Measurements from ENCODE around the gene ARL15. TPM values are rescaled to one million over a fixed set of nuclear protein-coding genes. Genes with fewer than 3 reads are reported as not detected.

ARL15 gene
- total and polyA plus RNA-seq, 4 donors = 5.0 to 24.8 (median 13.3) TPM

DNA sequence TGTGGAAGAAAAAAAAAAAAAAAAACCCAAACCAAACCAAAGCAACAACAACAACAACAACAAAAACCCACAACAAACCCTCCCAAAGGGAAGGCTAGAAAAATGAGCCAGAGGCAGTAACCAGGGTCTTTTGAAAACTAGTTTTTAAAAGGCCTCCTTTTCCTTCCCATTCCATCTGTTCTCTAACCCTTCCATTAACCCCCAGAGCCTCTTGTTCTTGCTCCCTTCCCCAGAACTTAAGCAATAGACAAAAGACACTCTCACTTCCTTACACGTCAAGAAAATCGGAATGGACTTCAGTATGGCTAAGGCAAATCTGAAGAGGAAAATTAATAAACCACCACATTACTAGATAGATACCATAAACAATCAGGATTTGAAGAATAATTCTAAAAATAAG lies 292.8 kb downstream of the ARL15 start:
- no peak overlapping the region for H3K9ac ChIP-seq (ENCODE audit: low read depth in 1 of 2, low read length in 2 of 2)
- TF ChIP-seq FOXA2 (IDR thresholded peaks at IDR 0.05) (no peak), HNF4G (IDR thresholded peaks at IDR 0.05) (no peak), NR2F2 (IDR thresholded peaks at IDR 0.05) (no peak), YY1 (IDR thresholded peaks at IDR 0.05) (no peak), FOXA1 (IDR thresholded peaks at IDR 0.05) (no peak), HNF4A (conservative IDR thresholded peaks at IDR 0.05) (no peak), RXRA (IDR thresholded peaks at IDR 0.05) (no peak), GABPA (IDR thresholded peaks at IDR 0.05 in 1 of 2, conservative IDR thresholded peaks at IDR 0.05 in 1 of 2) (no peak), SP1 (IDR thresholded peaks at IDR 0.05) (no peak), RAD21 (IDR thresholded peaks at IDR 0.05) (no peak)
- TF ChIP-seq, protein P1, sequence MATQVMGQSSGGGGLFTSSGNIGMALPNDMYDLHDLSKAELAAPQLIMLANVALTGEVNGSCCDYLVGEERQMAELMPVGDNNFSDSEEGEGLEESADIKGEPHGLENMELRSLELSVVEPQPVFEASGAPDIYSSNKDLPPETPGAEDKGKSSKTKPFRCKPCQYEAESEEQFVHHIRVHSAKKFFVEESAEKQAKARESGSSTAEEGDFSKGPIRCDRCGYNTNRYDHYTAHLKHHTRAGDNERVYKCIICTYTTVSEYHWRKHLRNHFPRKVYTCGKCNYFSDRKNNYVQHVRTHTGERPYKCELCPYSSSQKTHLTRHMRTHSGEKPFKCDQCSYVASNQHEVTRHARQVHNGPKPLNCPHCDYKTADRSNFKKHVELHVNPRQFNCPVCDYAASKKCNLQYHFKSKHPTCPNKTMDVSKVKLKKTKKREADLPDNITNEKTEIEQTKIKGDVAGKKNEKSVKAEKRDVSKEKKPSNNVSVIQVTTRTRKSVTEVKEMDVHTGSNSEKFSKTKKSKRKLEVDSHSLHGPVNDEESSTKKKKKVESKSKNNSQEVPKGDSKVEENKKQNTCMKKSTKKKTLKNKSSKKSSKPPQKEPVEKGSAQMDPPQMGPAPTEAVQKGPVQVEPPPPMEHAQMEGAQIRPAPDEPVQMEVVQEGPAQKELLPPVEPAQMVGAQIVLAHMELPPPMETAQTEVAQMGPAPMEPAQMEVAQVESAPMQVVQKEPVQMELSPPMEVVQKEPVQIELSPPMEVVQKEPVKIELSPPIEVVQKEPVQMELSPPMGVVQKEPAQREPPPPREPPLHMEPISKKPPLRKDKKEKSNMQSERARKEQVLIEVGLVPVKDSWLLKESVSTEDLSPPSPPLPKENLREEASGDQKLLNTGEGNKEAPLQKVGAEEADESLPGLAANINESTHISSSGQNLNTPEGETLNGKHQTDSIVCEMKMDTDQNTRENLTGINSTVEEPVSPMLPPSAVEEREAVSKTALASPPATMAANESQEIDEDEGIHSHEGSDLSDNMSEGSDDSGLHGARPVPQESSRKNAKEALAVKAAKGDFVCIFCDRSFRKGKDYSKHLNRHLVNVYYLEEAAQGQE (IDR thresholded peaks at IDR 0.05) = no peak
- TF ChIP-seq, protein P2, sequence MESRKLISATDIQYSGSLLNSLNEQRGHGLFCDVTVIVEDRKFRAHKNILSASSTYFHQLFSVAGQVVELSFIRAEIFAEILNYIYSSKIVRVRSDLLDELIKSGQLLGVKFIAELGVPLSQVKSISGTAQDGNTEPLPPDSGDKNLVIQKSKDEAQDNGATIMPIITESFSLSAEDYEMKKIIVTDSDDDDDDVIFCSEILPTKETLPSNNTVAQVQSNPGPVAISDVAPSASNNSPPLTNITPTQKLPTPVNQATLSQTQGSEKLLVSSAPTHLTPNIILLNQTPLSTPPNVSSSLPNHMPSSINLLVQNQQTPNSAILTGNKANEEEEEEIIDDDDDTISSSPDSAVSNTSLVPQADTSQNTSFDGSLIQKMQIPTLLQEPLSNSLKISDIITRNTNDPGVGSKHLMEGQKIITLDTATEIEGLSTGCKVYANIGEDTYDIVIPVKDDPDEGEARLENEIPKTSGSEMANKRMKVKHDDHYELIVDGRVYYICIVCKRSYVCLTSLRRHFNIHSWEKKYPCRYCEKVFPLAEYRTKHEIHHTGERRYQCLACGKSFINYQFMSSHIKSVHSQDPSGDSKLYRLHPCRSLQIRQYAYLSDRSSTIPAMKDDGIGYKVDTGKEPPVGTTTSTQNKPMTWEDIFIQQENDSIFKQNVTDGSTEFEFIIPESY (IDR thresholded peaks at IDR 0.05) = no peak
- WGBS = 91% methylated on average over 2 of the region's 2 CpGs
- no peaks in the 10 kb centered on the region for H3K27me3 ChIP-seq (ENCODE audit: control insufficient read depth in 4 of 4, insufficient read depth in 4 of 4, low read length in 3 of 4)
- no peak overlapping the region for H3K4me3 ChIP-seq (ENCODE audit: low read depth in 1 of 3, low read length in 3 of 3)
- no peak for DNase-seq (ENCODE audit: low spot score)
- no peaks in the 10 kb centered on the region for H3K36me3 ChIP-seq (ENCODE audit: control insufficient read depth in 4 of 4, insufficient read depth in 3 of 4, low read depth in 1 of 4, low read length in 3 of 4)
- no peak overlapping the region for H3K27ac ChIP-seq (ENCODE audit: low read depth in 1 of 2, low read length in 2 of 2)
- peaks cover 0 to 7% (median 2%) of the 10 kb centered on the region in 4 donors for H3K9me3 ChIP-seq (ENCODE audit: control insufficient read depth in 4 of 4, low read length in 3 of 4)
- no peaks in the 10 kb centered on the region for H3K4me1 ChIP-seq (ENCODE audit: control insufficient read depth in 4 of 4, insufficient read depth in 4 of 4, low read length in 3 of 4)

DNA sequence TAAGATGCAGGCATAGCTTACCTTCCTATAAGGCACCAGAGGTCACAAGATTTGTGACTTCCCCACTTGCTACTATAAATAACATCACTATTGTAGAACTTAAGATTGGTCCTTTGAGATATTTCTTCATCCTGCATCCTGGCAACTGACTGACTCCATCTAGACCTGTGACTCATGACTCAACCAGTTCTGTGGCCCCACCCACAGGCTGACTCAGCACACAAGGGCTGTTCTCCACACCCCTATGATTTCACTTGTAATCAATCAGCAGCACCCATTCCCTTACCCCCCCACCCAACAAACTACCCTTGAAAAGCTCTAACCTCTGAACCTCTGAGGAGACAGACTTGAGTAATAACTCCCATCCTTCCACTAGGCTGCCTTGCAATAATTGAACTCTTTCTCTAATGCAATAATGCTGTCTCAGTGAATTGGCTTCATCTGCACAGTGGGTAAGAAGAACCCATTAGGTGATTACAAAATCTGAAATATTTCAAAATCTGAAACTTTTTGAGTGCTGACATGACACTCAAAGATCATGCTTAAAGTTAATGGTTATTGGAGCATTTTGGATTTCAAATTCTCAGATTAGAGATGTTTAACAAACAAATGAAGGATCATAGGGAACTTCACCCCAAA lies 296.7 kb downstream of the ARL15 start:
- DNase-seq (ENCODE audit: low spot score) = peak; percentile 42
- Histone ChIP-seq H3K27ac (ENCODE audit: low read depth in 1 of 2, low read length in 2 of 2) (no peak overlapping the region), H3K4me1 (ENCODE audit: control insufficient read depth in 4 of 4, insufficient read depth in 4 of 4, low read length in 3 of 4) (peaks cover 2 to 16% (median 14%) of the 10 kb centered on the region in 4 donors), H3K36me3 (ENCODE audit: control insufficient read depth in 4 of 4, insufficient read depth in 3 of 4, low read depth in 1 of 4, low read length in 3 of 4) (no peaks in the 10 kb centered on the region), H3K9me3 (ENCODE audit: control insufficient read depth in 4 of 4, low read length in 3 of 4) (peaks cover 0 to 7% (median 2%) of the 10 kb centered on the region in 4 donors), H3K9ac (ENCODE audit: low read depth in 1 of 2, low read length in 2 of 2) (no peak overlapping the region), H3K27me3 (ENCODE audit: control insufficient read depth in 4 of 4, insufficient read depth in 4 of 4, low read length in 3 of 4) (no peaks in the 10 kb centered on the region), H3K4me3 (ENCODE audit: low read depth in 1 of 3, low read length in 3 of 3) (no peak overlapping the region)
- TF ChIP-seq FOXA1 (IDR thresholded peaks at IDR 0.05) (no peak), JUND (IDR thresholded peaks at IDR 0.05) (no peak), YY1 (IDR thresholded peaks at IDR 0.05) (no peak)

DNA sequence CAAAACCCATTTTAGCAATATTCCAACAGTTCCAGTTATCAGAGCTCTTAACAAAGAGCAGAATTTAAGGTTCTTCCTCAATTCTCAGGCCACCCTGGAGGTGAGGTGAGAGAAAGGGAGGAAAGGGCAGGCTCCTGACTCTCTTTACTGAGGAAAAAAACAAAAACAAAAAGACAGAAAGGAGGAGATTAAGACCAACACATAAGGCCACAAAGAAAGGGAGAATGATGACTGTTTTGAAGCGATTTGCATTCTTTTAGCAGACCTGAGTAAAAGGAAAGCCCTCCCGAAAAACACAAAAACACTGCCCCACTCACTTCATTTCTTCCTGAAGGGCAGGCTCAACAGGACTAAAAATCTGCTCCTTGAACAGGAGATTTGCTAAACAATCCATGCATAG lies 300.5 kb downstream of the ARL15 start:
- peak overlapping the region; percentile 49 to 67 for H3K27ac ChIP-seq (ENCODE audit: low read depth in 1 of 2, low read length in 2 of 2)
- no peak for TF ChIP-seq FOXA1 (IDR thresholded peaks at IDR 0.05)
- TF ChIP-seq YY1 (IDR thresholded peaks at IDR 0.05) = peak; percentile 0
- TF ChIP-seq, protein P1 (IDR thresholded peaks at IDR 0.05) = no peak
- TF ChIP-seq, protein P3, sequence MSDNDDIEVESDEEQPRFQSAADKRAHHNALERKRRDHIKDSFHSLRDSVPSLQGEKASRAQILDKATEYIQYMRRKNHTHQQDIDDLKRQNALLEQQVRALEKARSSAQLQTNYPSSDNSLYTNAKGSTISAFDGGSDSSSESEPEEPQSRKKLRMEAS (IDR thresholded peaks at IDR 0.05) = no peak
- no peak for TF ChIP-seq RXRA (IDR thresholded peaks at IDR 0.05)
- no peak for TF ChIP-seq NR2F2 (IDR thresholded peaks at IDR 0.05)
- H3K4me3 ChIP-seq (ENCODE audit: low read depth in 1 of 3, low read length in 3 of 3) = no peak overlapping the region
- peaks cover 5 to 29% (median 26%) of the 10 kb centered on the region in 4 donors for H3K4me1 ChIP-seq (ENCODE audit: control insufficient read depth in 4 of 4, insufficient read depth in 4 of 4, low read length in 3 of 4)
- no peak for DNase-seq (ENCODE audit: low spot score)
- 87% methylated on average over 2 of the region's 2 CpGs for WGBS
- H3K36me3 ChIP-seq (ENCODE audit: control insufficient read depth in 4 of 4, insufficient read depth in 3 of 4, low read depth in 1 of 4, low read length in 3 of 4) = no peaks in the 10 kb centered on the region
- no peaks in the 10 kb centered on the region for H3K27me3 ChIP-seq (ENCODE audit: control insufficient read depth in 4 of 4, insufficient read depth in 4 of 4, low read length in 3 of 4)
- H3K9ac ChIP-seq (ENCODE audit: low read depth in 1 of 2, low read length in 2 of 2) = no peak overlapping the region
- peaks cover 0 to 7% (median 2%) of the 10 kb centered on the region in 4 donors for H3K9me3 ChIP-seq (ENCODE audit: control insufficient read depth in 4 of 4, low read length in 3 of 4)

All from liver (tissue), 9 donors.